GM18951 (cell line): ENCODE data around the gene TPST1.
"Not testable (repeated sequence)": the region's sequence is repeated elsewhere in the genome, so short reads cannot be mapped to it uniquely, and the experiment has no call there.

ENCODE experiments used
- POLR2A ChIP-seq: IDR thresholded peaks from 4 replicates; pipeline ENCODE4 v1.6.1; 2011; ENCODE audit warnings: mild to moderate bottlenecking; ENCODE audit not compliant: insufficient read length, insufficient read depth; ENCODE audit errors: extremely low read depth
- in situ Hi-C: fragments of 300-500 bp; cut with MboI; formaldehyde crosslinking; loops from one replicate; pipeline ENCODE4 v1.12.0; 2022; ENCODE audit warnings: low sequenced_read_pairs, mixed read lengths, inconsistent platforms; ENCODE audit not compliant: unreplicated experiment

Gene TPST1

DNA sequence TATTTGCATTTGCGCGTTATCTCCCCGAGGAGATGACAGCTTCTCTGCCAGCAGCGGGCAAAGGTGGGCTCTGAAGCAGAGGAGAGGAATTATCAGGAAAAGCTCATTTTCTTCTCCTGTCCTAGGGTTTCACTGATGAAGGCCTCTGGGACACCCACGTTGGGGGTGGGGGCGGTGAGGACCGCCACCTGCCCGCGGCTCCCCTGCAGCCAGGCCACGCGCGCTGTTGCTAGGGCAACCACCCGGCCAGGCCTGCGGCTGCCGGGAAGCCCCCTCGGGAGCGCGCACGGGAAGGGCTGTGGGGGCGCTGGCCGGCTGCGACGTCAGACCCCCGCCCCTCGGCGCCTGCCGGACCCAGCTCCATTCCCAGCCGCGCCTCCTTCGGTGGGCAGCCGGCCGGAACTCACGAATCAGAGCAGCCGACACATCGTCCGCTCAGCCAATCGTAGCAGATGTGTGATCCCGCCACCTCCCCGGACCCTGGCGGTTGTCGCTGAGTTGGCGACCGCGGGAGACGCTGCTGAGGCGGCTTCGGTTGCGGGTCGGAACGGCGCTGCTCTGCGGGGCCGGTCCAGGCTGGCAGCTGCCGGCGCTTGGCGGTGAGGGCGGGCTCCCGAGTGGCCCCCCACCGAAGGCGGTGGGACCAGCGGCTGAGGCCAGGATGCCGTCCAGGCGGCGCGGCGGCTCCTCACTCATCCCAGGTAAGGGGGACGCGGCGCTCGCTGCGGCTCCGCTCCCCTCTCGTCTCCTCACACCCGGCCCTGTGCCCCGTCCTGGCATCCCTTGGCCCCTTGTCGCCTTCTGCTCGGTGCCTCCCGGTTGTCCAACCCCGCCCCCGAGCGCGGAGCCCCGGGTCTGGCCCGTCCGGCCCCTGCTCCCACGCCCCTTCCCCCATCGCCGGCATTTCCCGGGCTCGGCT, at the start of gene TPST1:
Gene TPST1 (plus strand): TSS at position 513 of the 919 bp plus-strand sequence. CDS start 35,092 bp downstream, outside the sequence.
- in situ Hi-C loops = no loop called here
- TF ChIP-seq POLR2A = peak; percentile 95

DNA sequence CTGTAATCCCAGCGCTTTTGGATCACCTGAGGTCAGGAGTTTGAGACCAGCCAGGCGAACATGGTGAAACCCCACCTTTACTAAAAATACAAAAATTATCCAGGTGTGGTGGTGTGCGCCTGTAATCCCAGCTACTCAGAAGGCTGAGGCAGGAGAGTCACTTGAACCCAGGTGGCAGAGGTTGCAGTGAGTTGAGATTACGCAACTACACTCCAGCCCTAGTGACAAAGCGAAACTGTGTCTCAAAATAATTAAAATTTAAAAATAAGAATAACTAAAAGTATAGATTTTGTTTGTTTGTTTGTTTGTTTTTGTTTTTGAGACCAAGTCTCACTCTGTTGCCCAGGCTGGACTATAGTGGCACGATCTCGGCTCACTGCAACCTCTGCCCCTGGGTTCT, 49.1 kb upstream of the TPST1 start:
- in situ Hi-C loops = not testable (repeated sequence)

DNA sequence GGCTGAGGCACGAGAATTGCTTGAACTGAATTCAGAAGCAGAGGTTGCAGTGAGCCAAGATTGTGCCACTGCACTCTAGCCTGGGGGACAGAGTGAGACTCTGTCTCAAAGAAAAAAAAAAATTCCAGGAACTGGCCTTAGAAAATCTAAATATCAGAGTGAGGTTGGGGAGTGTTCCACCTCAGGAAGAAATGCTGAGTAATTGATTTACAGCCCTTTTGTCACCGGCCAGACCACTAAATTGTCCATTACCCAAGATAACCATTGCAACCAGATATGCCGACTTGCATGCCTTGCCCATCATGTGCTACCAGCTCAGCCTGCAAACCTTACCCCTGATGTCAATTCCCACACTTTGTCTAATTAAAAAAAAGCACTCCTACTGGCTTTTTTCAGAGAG, 48.1 kb upstream of the TPST1 start:
- TF ChIP-seq POLR2A = no peak
- in situ Hi-C loops = no loop called here

DNA sequence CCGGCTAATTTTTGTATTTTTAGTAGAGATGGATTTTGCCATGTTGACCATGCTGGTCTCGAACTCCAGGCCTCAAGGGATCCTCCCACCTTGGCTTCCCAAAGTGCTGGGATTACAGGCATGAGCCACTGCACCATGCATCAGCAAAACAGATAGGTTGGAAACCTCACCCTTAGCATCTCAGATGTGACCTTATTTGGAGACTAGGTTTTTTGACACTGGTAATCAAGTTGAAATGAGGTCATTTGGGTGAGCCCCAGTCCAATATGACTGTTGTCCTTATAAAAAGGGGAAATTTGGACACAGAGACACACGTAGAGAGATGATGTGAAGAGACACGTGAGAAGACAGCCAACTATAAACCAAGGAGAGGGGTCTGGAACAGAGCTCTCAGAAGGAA, 42.5 kb upstream of the TPST1 start:
- no peak for TF ChIP-seq POLR2A
- in situ Hi-C loops = no loop called here

DNA sequence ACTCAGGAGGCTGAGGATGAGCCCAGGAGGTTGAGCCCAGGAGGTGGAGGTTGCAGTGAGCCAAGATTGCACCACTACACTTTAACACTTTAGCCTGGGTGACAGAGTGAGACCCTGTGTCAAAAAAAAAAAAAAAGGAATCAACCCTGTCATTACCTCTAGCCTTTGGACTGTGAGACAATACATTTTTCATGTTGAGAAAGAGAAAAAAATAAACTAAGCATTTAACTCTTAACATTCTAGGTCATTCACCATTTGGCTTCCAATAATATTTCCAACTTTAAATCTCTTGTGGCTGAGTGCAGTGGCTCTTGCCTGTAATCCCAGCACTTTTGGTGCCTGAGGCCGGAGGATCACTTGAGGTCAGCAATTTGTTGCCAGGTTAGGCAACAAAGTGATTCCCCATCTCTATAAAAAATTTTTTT, 41.9 kb upstream of the TPST1 start:
- TF ChIP-seq POLR2A = no peak

DNA sequence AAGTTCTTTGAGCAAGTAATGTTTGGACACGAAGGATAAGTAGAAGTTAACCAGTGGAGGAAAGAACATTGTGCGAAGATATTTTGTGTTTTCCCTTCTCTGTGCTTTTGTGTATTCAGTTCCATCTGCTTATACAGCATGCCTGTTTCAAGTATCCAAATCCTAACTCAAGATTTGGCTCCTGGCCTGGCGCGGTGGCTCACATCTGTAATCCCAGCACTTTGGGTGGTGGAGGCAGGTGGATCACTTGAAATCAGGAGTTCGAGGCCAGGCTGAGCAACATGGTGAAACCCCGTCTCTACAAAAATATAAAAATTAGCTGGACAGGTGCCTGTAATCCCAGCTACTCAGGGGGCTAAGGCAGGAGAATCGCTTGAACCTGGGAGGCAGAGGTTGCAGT, 40.8 kb upstream of the TPST1 start:
- no peak for TF ChIP-seq POLR2A
- in situ Hi-C loops = no loop called here

More for the DNA sequence above, 41.9 kb upstream of the TPST1 start:
- in situ Hi-C loops = no loop called here

DNA sequence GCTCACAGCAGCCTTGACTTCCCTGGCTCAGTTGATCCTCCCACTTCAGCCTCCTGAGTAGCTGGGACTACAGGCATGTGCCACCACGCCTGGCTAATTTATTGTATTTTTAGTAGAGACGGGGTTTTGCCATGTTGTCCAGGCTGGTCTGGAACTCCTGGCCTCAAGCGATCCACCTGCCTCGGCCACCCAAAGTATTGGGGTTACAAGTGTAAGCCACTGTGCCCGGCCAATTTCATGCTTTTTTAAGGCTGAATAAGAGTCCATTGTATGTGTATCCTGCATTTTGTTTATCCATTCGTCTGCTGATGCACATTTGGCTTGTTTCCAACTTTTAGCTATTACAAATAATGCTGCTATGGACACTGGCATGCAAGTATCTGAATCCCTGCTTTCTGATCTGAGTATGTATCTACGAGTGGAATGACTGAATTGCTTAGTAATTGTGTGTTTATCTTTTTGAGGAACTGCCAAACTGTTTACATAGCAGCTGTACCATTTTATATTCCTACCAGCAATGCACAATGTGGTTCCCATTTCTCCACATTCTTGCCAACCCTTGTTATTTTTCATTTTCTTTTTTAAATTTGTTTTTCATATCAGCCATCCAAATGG, 37.3 kb upstream of the TPST1 start:
- in situ Hi-C loops = no loop called here
- TF ChIP-seq POLR2A = no peak

DNA sequence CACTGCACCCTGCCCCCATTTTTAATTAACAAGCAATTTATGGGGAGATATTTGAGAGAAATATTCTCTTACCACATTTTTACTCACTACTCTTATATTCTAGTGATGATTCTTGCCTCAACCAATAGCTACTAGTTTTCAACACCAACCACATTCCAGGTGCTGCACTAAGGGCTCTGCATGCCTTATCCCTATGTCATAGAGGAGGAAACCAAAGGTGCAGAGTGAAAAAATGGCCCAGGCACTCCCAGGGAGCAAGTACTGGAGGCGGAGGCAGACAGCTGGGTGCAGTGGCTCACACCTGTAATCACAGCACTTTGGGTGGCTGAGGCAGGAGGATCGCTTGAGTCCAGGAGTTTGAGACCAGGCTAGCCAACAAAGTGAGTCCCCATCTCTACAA, 35.5 kb upstream of the TPST1 start:
- TF ChIP-seq POLR2A = no peak
- in situ Hi-C loops = no loop called here

DNA sequence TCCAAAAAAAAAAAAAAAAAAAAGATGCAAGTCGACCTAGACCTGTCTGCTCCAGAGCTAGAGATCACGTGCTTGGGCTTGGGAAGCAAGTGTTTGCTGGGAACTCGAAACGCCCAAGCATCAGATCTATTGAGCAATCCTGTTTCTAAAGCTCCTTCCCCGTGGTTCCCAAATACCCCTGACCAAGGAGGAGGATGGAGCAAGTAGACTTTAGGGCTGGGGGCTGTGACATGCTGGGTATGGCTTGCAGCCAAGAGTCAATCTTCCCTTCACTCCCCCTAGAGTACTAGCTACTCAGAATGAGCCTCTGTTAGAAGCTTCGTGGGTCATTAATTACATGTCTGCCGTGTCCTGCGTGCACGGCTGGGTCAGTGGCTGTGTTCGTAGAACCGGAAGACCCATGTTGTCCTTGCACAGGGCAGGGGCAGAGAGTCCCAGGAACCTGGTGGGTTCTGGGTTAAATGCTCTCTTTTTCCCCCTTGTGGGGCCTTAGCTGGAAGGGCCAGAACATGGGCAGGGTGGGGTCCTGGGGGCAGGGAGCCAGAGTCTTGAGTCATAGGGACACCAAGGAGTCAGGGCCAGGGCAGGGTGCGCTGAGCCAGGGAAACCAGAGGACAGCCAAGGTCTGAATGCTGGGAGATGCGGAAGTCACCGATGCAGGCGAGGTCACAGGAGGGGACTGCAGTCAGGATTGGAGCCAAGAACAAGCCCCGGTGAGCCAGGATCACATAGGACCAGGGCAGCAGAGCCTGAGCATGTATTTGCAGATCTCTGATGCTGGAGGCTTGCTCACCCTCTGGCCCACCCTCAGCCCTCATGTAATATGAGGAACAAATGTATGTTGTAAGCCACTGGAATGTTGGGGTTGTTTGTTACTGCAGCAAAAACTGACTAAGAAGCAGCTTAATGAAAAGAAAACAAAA, 34.6 kb upstream of the TPST1 start:
- no peak for TF ChIP-seq POLR2A
- in situ Hi-C loops = no loop called here

DNA sequence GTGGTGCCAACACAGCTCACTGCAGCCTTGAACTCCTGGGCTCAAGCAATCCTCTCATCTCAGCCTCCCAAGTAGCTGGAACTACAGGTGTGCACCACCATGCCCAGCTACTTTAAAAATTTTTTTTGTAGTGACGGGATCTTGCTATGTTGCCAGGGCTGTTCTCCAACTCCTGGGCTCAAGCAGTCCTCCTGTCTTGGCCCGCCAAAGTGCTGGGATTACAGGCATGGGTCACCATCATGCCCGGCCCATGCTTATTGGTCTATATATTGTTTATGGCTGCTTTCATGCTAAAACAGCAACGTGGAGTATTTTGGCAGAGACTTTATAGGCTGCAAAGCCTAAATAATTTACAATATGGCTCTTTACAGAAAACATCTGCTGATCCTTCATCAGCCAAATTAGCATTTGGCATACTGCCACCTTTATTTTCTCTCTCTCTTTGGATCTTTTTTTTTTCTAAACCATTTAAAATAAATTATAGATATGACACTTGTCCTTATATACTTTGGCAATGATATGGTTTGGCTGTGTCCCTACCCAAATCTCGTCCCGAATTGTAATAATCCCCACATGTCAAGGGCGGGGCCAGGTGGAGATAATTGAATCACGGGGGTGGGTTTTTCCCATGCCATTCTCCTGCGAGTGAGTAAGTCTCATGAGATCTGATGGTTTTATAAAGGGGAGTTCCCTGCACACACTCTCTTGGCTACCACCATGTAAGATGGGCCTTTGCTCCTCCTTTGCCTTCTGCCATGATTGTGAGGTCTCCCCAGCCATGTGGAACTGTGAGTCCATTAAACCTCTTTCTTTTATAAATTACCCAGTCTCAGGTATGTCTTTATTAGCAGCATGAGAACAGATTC, 32.4 kb upstream of the TPST1 start:
- in situ Hi-C loops = not testable (repeated sequence)

DNA sequence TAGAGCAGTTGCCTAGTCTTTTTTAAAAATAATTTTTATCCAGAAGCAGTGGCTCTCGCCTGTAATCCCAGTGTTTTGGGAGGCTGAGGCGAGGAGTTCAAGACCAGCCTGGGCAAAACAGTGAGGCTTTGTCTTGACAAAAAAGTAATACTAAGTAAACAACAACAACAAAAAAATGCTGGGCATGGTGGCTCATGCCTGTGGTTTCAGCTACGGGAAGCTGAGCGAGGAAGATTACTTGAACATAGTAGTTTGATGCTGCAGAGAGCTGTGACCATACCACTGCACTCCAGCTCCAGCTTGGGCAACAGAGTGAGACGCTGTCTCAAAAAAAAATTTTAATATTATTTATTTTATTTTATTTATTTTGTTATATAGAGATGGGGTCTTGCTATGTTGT, 31.3 kb upstream of the TPST1 start:
- in situ Hi-C loops = no loop called here
- TF ChIP-seq POLR2A = no peak

DNA sequence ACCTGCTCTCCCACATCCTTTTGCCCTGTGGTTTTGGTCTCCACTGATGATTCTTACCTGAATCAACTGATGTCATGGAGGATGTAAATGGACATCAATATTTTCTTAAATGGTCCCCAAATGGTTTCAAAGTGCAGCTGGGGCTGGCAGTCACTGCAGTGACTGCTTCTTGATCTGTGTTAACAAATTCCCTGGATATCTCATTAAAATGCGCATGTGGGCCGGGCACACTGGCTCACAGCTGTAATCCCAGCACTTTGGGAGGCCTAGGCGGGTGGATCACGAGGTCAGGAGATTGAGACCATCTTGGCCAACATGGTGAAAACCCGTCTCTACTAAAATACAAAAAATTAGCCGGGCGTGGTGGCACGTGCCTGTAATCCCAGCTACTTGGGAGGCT, 30.1 kb upstream of the TPST1 start:
- in situ Hi-C loops = not testable (repeated sequence)

DNA sequence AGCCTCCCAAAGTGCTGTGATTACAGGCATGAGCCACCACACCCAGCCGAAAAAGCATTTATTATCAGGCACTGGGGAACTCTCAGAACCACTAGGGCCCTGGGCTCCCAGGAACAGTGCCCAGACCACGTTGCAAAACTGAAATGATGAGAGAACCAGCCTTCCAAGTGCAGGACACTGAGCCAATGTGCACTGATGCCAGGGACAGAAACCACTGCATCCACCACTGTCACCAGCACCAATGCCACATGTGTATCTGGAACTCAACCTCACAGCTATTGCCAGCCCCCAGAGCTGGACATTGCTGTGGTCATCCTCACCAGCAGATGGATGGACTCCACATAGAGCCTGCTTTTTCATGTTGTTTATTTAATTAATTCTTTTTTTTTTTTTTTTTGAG, 28.2 kb upstream of the TPST1 start:
- no peak for TF ChIP-seq POLR2A

More for the DNA sequence above, 28.2 kb upstream of the TPST1 start:
- in situ Hi-C loops = no loop called here
